Measurements from ENCODE around the gene HECTD3. TPM values are rescaled to one million over a fixed set of nuclear protein-coding genes. Genes with fewer than 3 reads are reported as not detected.
A peak's percentile ranks its signal among the peaks of the same experiment; 100 is the strongest.
"Not testable (repeated sequence)": the region's sequence is repeated elsewhere in the genome, so short reads cannot be mapped to it uniquely, and the experiment has no call there.

The HECTD3 gene
- total RNA-seq, 1 experiment from 2014 or later = 13.6 TPM

- DNase-seq (ENCODE audit: extremely low read depth, low read depth) = no peak
Measured at GRCh38 chr1:44994309-44994898, 16.7 kb downstream of the HECTD3 start.

DNA sequence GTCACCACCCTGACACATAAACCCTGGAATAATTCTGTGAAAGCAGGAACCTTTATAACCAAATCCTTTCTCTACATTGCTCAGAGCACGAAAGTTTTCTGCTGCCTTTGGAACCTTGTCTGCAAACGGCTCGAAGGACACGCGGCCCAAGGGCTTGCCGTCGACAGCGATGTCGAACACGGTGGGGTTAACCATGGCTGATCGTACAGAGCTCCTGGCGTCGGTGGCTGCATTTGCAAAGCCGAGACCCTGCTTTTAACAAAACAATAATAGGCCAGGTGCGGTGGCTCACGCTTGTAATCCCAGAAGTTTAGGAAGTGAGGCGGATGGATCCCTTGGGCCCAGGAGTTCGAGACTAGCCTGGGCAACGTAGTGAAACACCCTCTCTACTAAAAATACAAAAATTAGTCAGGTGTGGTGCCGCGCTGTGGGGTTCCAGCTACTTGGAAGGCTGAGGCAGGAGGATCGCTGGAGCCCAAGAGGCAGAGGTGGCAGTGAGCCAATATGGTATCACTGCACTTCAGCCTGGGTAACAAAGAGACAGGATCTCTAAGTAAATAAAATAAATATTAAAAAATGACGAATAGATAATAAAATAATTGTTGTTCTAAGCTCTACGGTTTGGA lies 22.5 kb downstream of the HECTD3 start:
- no peak for DNase-seq (ENCODE audit: extremely low read depth, low read depth)

GRCh38 chr1:44985747-44986359 lies 25.3 kb downstream of the HECTD3 start:
- no peak for DNase-seq (ENCODE audit: extremely low read depth, low read depth)

DNA sequence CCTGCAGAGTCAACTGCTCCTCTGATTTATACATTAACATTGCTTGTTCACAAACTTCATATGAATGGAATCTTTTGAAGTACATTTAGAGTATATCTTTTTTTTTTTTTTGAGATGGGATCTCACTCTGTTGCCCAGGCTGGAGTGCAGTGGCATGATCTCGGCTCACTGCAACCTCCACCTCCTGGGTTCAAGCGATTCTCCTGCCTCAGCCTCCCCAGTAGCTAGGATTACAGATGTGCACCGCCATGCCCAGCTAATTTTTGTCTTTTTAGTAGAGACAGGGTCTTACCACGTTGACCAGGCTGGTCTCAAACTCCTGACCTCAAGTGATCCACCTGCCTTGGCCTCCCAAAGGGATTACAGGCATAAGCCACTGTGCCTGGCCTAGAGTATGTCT lies 33.8 kb downstream of the HECTD3 start:
- DNase-seq (ENCODE audit: extremely low read depth, low read depth) = not testable (repeated sequence)

GRCh38 chr1:44976252-44976651 lies 34.9 kb downstream of the HECTD3 start:
- no peak for DNase-seq (ENCODE audit: extremely low read depth, low read depth)

- DNase-seq (ENCODE audit: extremely low read depth, low read depth) = no peak
Measured at GRCh38 chr1:44973645-44974044, 37.5 kb downstream of the HECTD3 start.

DNA sequence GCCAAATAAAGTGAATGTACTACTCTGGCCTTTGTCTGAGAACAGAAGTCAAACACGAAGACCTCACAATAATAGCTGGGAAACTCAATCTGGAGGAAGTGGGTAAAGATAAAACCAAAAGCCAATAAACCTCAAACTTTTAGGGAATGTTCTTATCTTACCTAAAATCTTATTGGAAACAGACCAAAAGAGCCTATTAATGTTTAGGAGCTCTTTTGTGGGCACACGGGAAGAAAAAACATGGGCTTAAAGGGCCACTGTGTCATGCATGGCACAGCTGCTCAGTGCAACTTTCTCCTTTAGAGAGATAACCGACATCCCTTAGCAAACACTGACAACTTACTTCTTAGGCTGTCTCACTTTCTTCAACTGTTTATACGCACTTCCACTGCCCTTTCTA lies 40.8 kb downstream of the HECTD3 start:
- DNase-seq (ENCODE audit: extremely low read depth, low read depth) = no peak

GRCh38 chr1:44964396-44964795 lies 46.7 kb downstream of the HECTD3 start:
- no peak for DNase-seq (ENCODE audit: extremely low read depth, low read depth)

DNA sequence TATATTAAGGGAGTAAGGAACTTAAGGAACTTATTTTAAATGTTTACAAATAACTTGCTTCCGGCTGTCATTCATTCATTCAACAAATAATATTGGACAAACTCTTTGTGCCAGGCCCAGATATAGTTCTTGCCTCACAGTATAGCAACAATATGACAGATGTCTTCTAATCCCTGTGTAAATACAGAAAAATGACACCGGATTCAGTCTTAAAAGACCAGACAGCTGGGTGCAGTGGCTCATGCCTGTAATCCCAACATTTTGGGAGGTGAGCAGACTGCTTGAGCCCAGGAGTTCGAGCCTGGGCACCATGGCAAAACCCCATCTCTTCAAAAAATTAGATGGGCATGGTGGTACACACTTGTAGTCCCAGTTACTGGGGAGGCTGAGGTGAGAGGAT lies 48.4 kb downstream of the HECTD3 start:
- peak; percentile 22 for DNase-seq (ENCODE audit: extremely low read depth, low read depth)

DNA sequence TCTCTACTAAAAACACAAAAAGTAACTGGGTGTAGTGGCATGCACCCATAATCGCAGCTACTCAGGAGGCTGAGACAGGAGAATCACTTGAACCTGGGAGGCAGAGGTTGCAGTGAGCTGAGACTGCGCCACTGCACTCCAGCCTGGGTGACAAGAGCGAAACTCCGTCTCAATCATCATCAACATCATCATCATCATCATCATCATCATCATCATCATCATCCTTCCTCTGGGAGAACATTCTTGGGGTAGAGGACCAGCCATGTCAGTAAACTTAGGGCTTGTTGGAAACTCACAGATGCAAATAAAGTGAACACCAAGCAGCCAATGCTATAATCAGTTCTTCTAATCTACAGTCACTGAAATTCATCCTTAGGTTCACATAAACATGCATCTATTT lies 49.1 kb downstream of the HECTD3 start:
- DNase-seq (ENCODE audit: extremely low read depth, low read depth) = not testable (repeated sequence)

DNA sequence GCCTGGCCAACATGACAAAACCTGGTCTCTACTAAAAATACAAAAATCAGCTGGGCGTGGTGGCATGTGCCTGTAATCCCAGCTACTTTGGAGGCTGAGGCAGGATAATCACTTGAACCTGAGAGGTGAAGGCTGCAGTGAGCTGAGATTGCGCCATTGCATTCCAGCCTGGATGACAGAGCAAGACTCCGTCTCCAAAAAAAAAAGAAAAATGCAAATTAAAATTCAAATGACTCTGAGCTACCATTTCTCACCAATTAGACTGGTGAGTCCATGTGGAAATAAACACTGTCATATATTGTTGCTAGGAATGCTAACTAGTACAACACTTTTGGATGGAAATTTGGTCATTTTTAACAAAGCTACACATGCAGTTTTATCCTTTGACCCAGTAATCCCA lies 53.6 kb downstream of the HECTD3 start:
- not testable (repeated sequence) for DNase-seq (ENCODE audit: extremely low read depth, low read depth)

GRCh38 chr1:44956077-44956476 lies 55.0 kb downstream of the HECTD3 start:
- not testable (repeated sequence) for DNase-seq (ENCODE audit: extremely low read depth, low read depth)

Other genes starting within 250 kb of the HECTD3 start
- gene RPS8, start 235.8 kb downstream of the HECTD3 start, total RNA-seq (2014; rRNA removed; shearing (Covaris generic)) = 2,929 and 2,948 TPM in 2 replicates
- not detected in 2 replicates for gene BEST4, start 223.2 kb downstream of the HECTD3 start, total RNA-seq (2014; rRNA removed; shearing (Covaris generic))
- 14.6 and 15.8 TPM in 2 replicates for gene PLK3, start 210.9 kb downstream of the HECTD3 start, total RNA-seq (2014; rRNA removed; shearing (Covaris generic))
- 0.25 TPM in 1 of 2 replicates, not detected in the other for gene DYNLT4, start 204.0 kb downstream of the HECTD3 start, total RNA-seq (2014; rRNA removed; shearing (Covaris generic))
- gene BTBD19, start 202.8 kb downstream of the HECTD3 start, total RNA-seq (2014; rRNA removed; shearing (Covaris generic)) = 1.5 and 2.0 TPM in 2 replicates
- gene PTCH2, start 168.1 kb downstream of the HECTD3 start, total RNA-seq (2014; rRNA removed; shearing (Covaris generic)) = 0.02 and 0.12 TPM in 2 replicates
- gene EIF2B3, start 24.7 kb downstream of the HECTD3 start, total RNA-seq (2014; rRNA removed; shearing (Covaris generic)) = 22.8 and 23.0 TPM in 2 replicates
- gene UROD, start 930 bp upstream of the HECTD3 start, total RNA-seq (2014; rRNA removed; shearing (Covaris generic)) = 88.6 and 89.2 TPM in 2 replicates
- 2.6 and 2.9 TPM in 2 replicates for gene ZSWIM5, start 195.3 kb upstream of the HECTD3 start, total RNA-seq (2014; rRNA removed; shearing (Covaris generic))